Cardiac muscle cell (in vitro differentiated cells and primary cell): ENCODE measurements around the gene SNX7. TPM values are rescaled to one million over a fixed set of nuclear protein-coding genes. Genes with fewer than 3 reads are reported as not detected.

Experiments used
- DNase-seq, 2 donors: peaks; one replicate each; pipeline versions ENCODE4 v3.0.0 to v3.0.0-alpha.2; 2010 to 2017; ENCODE audit warnings: low read depth in 1 of 2, low spot score in 1 of 2
- H3K27ac ChIP-seq: fragments of 200-600 bp; sonication (generic); 2 replicates; pipeline ENCODE4 v1.5.1; 2016
- H3K27me3 ChIP-seq: fragments of 200-600 bp; sonication (generic); 2 replicates; pipeline ENCODE4 v1.6.0; 2016; ENCODE audit warnings: control low read depth
- H3K36me3 ChIP-seq: fragments of 200-600 bp; sonication (generic); 2 replicates; pipeline ENCODE4 v1.5.1; 2016; ENCODE audit warnings: control low read depth
- H3K4me1 ChIP-seq: fragments of 200-600 bp; sonication (generic); 2 replicates; pipeline ENCODE4 v1.8.1; 2017; ENCODE audit warnings: low read depth, mild to moderate bottlenecking, mixed run types
- H3K4me3 ChIP-seq: fragments of 200-600 bp; sonication (generic); 2 replicates; pipeline ENCODE4 v1.5.1; 2016; ENCODE audit warnings: mild to moderate bottlenecking
- H3K9me3 ChIP-seq: fragments of 200-600 bp; sonication (generic); 2 replicates; pipeline ENCODE4 v1.5.1; 2017; ENCODE audit warnings: low read depth, mild to moderate bottlenecking, control low read depth
- polyA plus RNA-seq: library from polyadenylated mRNA; unstranded; fragments of >200 nt; fragmentation: Nextera tagmentation; extraction: Ambion mirVana; gene quantifications from 2 replicates; pipeline ENCODE4 v1.2.1, GENCODE V29; 2016
- total RNA-seq: library from RNA; depleted of rRNA; stranded (reverse); fragments of >200 nt; gene quantifications from 2 replicates; pipeline ENCODE4 v1.2.3, GENCODE V29; 2016
- TF ChIP-seq, protein P1 (sequence below): IDR thresholded peaks from 2 replicates; pipeline ENCODE4 v1.5.1; 2012; ENCODE audit warnings: low read depth, mild to moderate bottlenecking, low read length

SNX7 gene
- total and polyA plus RNA-seq, 2 experiments from 2014 or later, result 20.6 to 42.2 TPM

DNA sequence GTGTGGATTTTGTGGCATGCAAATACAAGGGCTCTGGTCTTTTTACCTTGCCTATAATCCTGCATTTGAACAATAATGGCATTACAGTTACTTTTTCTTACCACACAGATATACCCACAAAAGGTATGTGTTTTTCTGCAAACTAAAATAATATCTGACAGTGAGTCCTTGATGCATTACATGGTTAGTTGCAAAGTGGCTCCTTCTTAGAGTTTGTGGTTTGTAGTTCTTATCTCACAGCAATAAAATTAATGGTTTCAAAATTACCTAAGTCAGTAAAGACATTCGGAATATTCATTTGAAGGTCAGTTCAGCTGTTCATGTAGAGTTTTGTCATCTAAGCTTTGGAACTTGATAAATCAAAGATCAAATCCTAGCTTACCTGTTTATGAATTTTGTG lies 43.5 kb downstream of the SNX7 start:
- H3K36me3 ChIP-seq, result no peaks in the 10 kb centered on the region
- no peak overlapping the region for H3K4me3 ChIP-seq
- no peak overlapping the region for H3K27ac ChIP-seq
- H3K4me1 ChIP-seq, result no peaks in the 10 kb centered on the region
- no peaks in the 10 kb centered on the region for H3K27me3 ChIP-seq
- no peak for DNase-seq
- no peaks in the 10 kb centered on the region for H3K9me3 ChIP-seq
- TF ChIP-seq, protein P1, sequence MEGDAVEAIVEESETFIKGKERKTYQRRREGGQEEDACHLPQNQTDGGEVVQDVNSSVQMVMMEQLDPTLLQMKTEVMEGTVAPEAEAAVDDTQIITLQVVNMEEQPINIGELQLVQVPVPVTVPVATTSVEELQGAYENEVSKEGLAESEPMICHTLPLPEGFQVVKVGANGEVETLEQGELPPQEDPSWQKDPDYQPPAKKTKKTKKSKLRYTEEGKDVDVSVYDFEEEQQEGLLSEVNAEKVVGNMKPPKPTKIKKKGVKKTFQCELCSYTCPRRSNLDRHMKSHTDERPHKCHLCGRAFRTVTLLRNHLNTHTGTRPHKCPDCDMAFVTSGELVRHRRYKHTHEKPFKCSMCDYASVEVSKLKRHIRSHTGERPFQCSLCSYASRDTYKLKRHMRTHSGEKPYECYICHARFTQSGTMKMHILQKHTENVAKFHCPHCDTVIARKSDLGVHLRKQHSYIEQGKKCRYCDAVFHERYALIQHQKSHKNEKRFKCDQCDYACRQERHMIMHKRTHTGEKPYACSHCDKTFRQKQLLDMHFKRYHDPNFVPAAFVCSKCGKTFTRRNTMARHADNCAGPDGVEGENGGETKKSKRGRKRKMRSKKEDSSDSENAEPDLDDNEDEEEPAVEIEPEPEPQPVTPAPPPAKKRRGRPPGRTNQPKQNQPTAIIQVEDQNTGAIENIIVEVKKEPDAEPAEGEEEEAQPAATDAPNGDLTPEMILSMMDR, result no peak

- TF ChIP-seq, protein P1, result no peak
- Histone ChIP-seq H3K27ac (no peak overlapping the region), H3K4me1 (no peaks in the 10 kb centered on the region), H3K4me3 (no peak overlapping the region), H3K36me3 (no peaks in the 10 kb centered on the region), H3K9me3 (no peaks in the 10 kb centered on the region), H3K27me3 (no peaks in the 10 kb centered on the region)
- no peak for DNase-seq
Observed at GRCh38 chr1:98705591-98705990, 44.1 kb downstream of the SNX7 start.

- Histone ChIP-seq H3K4me1 (no peaks in the 10 kb centered on the region), H3K27me3 (no peaks in the 10 kb centered on the region), H3K27ac (no peak overlapping the region), H3K36me3 (no peaks in the 10 kb centered on the region), H3K9me3 (no peaks in the 10 kb centered on the region), H3K4me3 (no peak overlapping the region)
- no peak for DNase-seq
- TF ChIP-seq, protein P1, result no peak
Observed at GRCh38 chr1:98706173-98706843, 44.8 kb downstream of the SNX7 start.

DNA sequence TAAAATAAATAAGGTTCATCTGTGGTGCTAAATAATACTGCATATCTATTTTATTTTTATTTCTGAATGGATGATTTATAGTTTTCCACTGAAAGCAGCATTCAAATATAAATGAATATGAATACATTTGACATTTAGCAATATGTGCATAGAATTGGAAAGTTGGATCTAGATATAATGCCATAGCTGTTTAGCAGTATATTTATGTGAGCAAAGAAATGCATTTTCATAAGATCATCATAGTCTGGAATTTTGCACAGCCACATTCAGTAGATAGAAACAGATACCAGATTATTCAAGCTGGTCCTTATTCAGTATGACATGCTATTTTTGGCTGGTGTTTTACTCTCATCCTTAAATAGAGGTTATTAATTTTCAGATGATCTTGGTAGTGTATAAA lies 46.0 kb downstream of the SNX7 start:
- DNase-seq, result no peak
- no peak overlapping the region for H3K27ac ChIP-seq
- H3K4me1 ChIP-seq, result no peaks in the 10 kb centered on the region
- H3K27me3 ChIP-seq, result no peaks in the 10 kb centered on the region
- no peaks in the 10 kb centered on the region for H3K9me3 ChIP-seq
- no peaks in the 10 kb centered on the region for H3K36me3 ChIP-seq
- TF ChIP-seq, protein P1, result no peak
- no peak overlapping the region for H3K4me3 ChIP-seq

DNA sequence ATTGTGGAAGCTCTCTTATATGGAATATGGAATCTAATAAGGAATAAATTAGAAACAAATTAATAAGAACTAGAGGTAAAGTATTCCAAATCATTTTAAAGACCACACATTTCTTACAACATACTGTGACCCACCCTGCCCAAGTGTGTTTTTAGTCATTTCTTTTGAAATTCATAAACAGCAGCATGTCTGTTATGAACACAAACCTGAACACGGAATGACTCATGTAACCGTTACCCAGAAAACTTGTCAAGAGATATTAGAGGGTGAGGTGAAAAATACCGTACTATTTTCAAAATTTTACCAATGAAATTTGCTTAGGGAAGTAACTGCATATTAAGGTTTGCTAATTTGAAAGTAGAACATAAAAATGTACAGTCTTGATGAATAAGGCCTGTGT lies 48.4 kb downstream of the SNX7 start:
- H3K27me3 ChIP-seq, result no peaks in the 10 kb centered on the region
- DNase-seq, result no peak
- no peaks in the 10 kb centered on the region for H3K9me3 ChIP-seq
- no peaks in the 10 kb centered on the region for H3K4me1 ChIP-seq
- TF ChIP-seq, protein P1, result no peak
- H3K36me3 ChIP-seq, result no peaks in the 10 kb centered on the region
- no peak overlapping the region for H3K27ac ChIP-seq
- H3K4me3 ChIP-seq, result no peak overlapping the region

- no peaks in the 10 kb centered on the region for H3K36me3 ChIP-seq
- H3K4me3 ChIP-seq, result no peak overlapping the region
- H3K27me3 ChIP-seq, result no peaks in the 10 kb centered on the region
- no peak for DNase-seq
- TF ChIP-seq, protein P1, result no peak
- H3K9me3 ChIP-seq, result no peaks in the 10 kb centered on the region
- no peaks in the 10 kb centered on the region for H3K4me1 ChIP-seq
- H3K27ac ChIP-seq, result no peak overlapping the region
Observed at GRCh38 chr1:98723574-98723973, 62.1 kb downstream of the SNX7 start.
